ENCODE measurements around the gene AGBL1. TPM values are rescaled to one million over a fixed set of nuclear protein-coding genes. Genes with fewer than 3 reads are reported as not detected.

AGBL1 gene
- total RNA-seq, 1 donor from 2014 or later, result 0.07 TPM

- H3K36me3 Mint-ChIP-seq, result no peaks in the 10 kb centered on the region
- no peaks in the 10 kb centered on the region for H3K9me3 Mint-ChIP-seq
- H3K4me3 Mint-ChIP-seq, result no peak overlapping the region
- H3K27ac Mint-ChIP-seq, result no peak overlapping the region
- no peak for DNase-seq (ENCODE audit: extremely low spot score, unreplicated experiment)
- H3K27me3 Mint-ChIP-seq, result peaks cover 3% of the 10 kb centered on the region
- TF ChIP-seq CTCF (conservative IDR thresholded peaks at IDR 0.05), result peak; percentile 68
- H3K4me1 Mint-ChIP-seq (ENCODE audit: unreplicated experiment), result peaks cover 17% of the 10 kb centered on the region
Observed at GRCh38 chr15:86624261-86625036, 544.8 kb downstream of the AGBL1 start.

DNA sequence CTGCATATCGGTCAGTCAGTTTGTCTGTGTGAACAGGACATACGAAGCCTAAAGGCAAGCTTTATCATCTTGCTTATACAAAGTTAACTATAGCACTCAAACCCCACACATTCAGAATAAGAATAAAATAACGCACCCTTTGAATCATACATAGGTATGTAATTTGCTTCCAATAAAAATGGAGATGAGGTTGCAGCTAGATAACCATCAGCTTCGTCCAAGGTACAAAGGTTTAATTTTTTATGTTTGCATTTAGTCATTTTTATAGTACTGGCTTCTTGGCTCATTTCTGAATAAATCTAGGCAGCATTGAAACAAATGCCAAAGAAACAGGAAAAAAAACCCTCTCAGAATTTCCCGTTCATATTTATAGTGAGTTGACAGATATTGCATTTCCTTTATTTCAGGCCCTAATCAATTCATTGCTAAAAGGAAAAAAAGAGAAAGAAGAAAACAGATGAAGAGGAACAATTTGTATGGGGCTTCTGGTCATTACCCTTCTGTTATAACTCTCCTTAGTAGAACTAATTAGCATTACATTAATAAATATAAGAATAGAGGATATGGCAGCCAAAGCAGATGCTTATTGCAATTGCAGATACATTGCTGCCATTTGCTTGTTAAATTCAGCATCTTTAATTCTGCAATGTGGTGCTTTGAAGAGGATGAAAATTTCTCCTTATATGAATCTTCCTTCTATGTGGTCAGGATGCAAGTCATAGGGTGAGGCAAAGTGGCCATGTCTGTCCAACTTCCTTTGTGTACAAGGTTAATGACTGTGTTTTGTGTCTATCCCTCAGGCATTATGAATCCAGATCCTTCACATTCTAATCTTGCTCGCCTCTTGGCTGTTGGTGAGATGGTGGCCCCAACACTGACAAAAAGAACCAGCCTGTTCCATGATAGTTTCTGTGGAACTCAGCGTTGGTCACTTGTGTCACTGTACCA, 550.0 kb downstream of the AGBL1 start:
- Mint-ChIP-seq H3K9me3 (no peaks in the 10 kb centered on the region), H3K4me3 (no peak overlapping the region), H3K4me1 (ENCODE audit: unreplicated experiment) (no peaks in the 10 kb centered on the region), H3K36me3 (no peaks in the 10 kb centered on the region), H3K27ac (no peak overlapping the region), H3K27me3 (no peaks in the 10 kb centered on the region)
- TF ChIP-seq CTCF (conservative IDR thresholded peaks at IDR 0.05), result no peak
- DNase-seq (ENCODE audit: extremely low spot score, unreplicated experiment), result no peak

DNA sequence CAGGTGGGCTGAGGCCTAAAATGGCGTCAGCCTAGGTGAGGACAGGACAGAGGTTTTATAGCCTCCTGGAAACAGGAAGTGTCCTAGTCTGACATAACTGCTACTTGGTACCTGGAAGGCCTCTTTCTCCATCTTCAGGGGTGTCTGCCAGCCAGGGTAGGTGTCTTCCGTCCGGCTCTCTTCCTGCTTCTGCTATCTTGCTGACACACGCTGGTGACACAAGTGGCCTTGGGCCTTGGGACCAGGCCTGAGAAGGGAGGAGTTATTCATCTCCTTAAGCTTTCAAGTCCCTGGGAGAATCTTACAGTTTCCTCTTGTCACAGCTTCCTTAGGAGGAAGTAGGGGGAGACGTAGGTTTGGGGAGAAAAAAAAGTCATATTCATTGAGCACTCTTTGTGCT, 551.3 kb downstream of the AGBL1 start:
- Mint-ChIP-seq H3K36me3 (no peaks in the 10 kb centered on the region), H3K4me1 (ENCODE audit: unreplicated experiment) (no peaks in the 10 kb centered on the region), H3K27me3 (no peaks in the 10 kb centered on the region), H3K4me3 (no peak overlapping the region), H3K27ac (no peak overlapping the region), H3K9me3 (no peaks in the 10 kb centered on the region)
- no peak for DNase-seq (ENCODE audit: extremely low spot score, unreplicated experiment)
- no peak for TF ChIP-seq CTCF (conservative IDR thresholded peaks at IDR 0.05)

GRCh38 chr15:86634146-86634545, 554.5 kb downstream of the AGBL1 start:
- H3K27me3 Mint-ChIP-seq, result no peaks in the 10 kb centered on the region
- no peak for DNase-seq (ENCODE audit: extremely low spot score, unreplicated experiment)
- H3K9me3 Mint-ChIP-seq, result no peaks in the 10 kb centered on the region
- no peak overlapping the region for H3K27ac Mint-ChIP-seq
- no peaks in the 10 kb centered on the region for H3K4me1 Mint-ChIP-seq (ENCODE audit: unreplicated experiment)
- TF ChIP-seq CTCF (conservative IDR thresholded peaks at IDR 0.05), result no peak
- H3K4me3 Mint-ChIP-seq, result no peak overlapping the region
- H3K36me3 Mint-ChIP-seq, result no peaks in the 10 kb centered on the region

- no peak for TF ChIP-seq CTCF (conservative IDR thresholded peaks at IDR 0.05)
Observed at GRCh38 chr15:86634992-86635638, 555.4 kb downstream of the AGBL1 start.

More at GRCh38 chr15:86634992-86635638, 555.4 kb downstream of the AGBL1 start:
- no peaks in the 10 kb centered on the region for H3K4me1 Mint-ChIP-seq (ENCODE audit: unreplicated experiment)
- no peak for DNase-seq (ENCODE audit: extremely low spot score, unreplicated experiment)
- H3K9me3 Mint-ChIP-seq, result no peaks in the 10 kb centered on the region
- H3K36me3 Mint-ChIP-seq, result no peaks in the 10 kb centered on the region
- no peaks in the 10 kb centered on the region for H3K27me3 Mint-ChIP-seq
- H3K27ac Mint-ChIP-seq, result no peak overlapping the region
- H3K4me3 Mint-ChIP-seq, result no peak overlapping the region

Data from type B pancreatic cell (in vitro differentiated cells).